ENCODE data around the gene RNH1.

The RNH1 gene

DNA sequence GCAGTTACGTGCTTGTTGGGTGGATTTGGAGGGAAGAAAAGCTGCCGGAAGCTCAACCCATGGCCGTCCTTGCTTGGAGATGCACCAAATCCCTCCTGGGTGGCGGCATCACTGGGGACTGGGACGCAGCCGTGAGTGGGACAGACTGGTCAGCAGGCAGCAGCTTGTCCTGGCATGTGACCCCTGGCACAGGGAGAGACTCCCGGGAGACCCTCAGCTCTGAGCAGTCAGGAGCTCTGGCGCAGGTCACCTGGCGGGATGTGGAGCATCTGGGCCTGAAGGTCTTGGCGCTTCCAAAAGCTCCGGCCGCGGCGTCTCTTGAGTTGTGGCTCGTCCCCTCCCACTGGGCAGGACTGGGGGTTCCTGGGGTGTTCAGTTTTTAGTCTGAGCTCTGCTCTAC, 30.6 kb downstream of the RNH1 start:
- H3K4me1 ChIP-seq (ENCODE audit: control insufficient read depth in 5 of 5, insufficient read depth in 5 of 5, low read length in 5 of 5) = peaks cover 0 to 9% (median 0%) of the 10 kb centered on the region in 5 donors
- peaks cover 0 to 7% (median 0%) of the 10 kb centered on the region in 5 donors for H3K9me3 ChIP-seq (ENCODE audit: control insufficient read depth in 5 of 5, low read length in 5 of 5)
- H3K27me3 ChIP-seq (ENCODE audit: control insufficient read depth in 5 of 5, insufficient read depth in 4 of 5, low read length in 5 of 5) = peaks cover 0 to 7% (median 0%) of the 10 kb centered on the region in 5 donors
- H3K9ac ChIP-seq (ENCODE audit: low read length in 5 of 5) = no peak overlapping the region
- no peak overlapping the region for H3K4me3 ChIP-seq (ENCODE audit: low read depth in 1 of 5, low read length in 5 of 5)
- H3K36me3 ChIP-seq (ENCODE audit: control insufficient read depth in 5 of 5, insufficient read depth in 5 of 5, low read length in 5 of 5) = peaks cover 0 to 18% (median 4%) of the 10 kb centered on the region in 5 donors
- no peak overlapping the region for H3K27ac ChIP-seq (ENCODE audit: low read depth, low read length)

DNA sequence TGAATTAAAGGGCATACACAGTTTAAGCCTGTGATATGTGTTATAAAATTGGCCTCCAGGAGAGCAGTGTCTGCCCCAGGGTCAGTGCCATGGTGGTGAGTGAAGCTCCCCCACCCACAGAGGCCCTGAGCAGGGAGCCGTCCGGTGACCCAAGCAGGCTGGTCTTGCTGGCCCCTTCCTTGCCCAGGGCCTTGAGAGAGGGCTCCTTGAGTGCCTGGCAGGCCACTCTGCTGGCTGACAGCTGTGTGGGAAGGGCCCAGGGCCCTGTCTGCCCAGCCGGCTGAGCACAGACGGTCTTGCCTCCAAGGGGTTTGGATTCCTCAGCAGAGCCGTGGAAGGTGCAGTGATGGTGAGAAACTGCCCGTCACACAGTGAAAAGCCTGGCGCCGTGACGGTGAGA, 31.1 kb downstream of the RNH1 start:
- Histone ChIP-seq H3K27ac (ENCODE audit: low read depth, low read length) (no peak overlapping the region), H3K4me3 (ENCODE audit: low read depth in 1 of 5, low read length in 5 of 5) (no peak overlapping the region), H3K36me3 (ENCODE audit: control insufficient read depth in 5 of 5, insufficient read depth in 5 of 5, low read length in 5 of 5) (peaks cover 0 to 18% (median 4%) of the 10 kb centered on the region in 5 donors), H3K9me3 (ENCODE audit: control insufficient read depth in 5 of 5, low read length in 5 of 5) (peaks cover 0 to 7% (median 0%) of the 10 kb centered on the region in 5 donors), H3K4me1 (ENCODE audit: control insufficient read depth in 5 of 5, insufficient read depth in 5 of 5, low read length in 5 of 5) (peaks cover 0 to 9% (median 0%) of the 10 kb centered on the region in 5 donors), H3K9ac (ENCODE audit: low read length in 5 of 5) (peak overlapping the region in 1 of 5 donors; percentile 12), H3K27me3 (ENCODE audit: control insufficient read depth in 5 of 5, insufficient read depth in 4 of 5, low read length in 5 of 5) (peaks cover 0 to 7% (median 0%) of the 10 kb centered on the region in 5 donors)

DNA sequence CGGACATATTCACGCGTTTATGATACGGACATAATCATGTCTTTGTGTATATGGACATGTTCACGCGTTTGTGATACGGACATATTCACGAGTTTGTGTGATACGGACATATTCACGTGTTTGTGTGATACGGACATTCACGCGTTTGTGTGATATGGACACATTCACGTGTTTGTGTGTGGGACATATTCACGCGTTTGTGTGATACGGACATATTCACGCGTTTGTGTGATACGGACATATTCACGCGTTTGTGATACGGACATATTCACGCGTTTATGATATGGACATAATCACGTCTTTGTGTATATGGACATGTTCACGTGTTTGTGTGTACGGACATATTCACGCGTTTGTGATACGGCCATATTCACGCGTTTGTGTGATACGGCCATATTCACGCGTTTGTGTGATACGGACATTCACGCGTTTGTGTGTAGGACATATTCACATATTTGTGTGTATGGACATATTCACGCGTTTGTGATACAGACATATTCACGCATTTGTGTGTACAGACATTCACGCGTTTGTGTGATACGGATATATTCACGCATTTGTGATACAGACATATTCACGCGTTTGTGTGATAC, 32.0 kb downstream of the RNH1 start:
- H3K36me3 ChIP-seq (ENCODE audit: control insufficient read depth in 5 of 5, insufficient read depth in 5 of 5, low read length in 5 of 5) = peaks cover 0 to 13% (median 4%) of the 10 kb centered on the region in 5 donors
- H3K27me3 ChIP-seq (ENCODE audit: control insufficient read depth in 5 of 5, insufficient read depth in 4 of 5, low read length in 5 of 5) = peaks cover 0 to 7% (median 0%) of the 10 kb centered on the region in 5 donors
- no peak overlapping the region for H3K27ac ChIP-seq (ENCODE audit: low read depth, low read length)
- peaks cover 4 to 11% (median 7%) of the 10 kb centered on the region in 5 donors for H3K4me1 ChIP-seq (ENCODE audit: control insufficient read depth in 5 of 5, insufficient read depth in 5 of 5, low read length in 5 of 5)
- H3K4me3 ChIP-seq (ENCODE audit: low read depth in 1 of 5, low read length in 5 of 5) = no peak overlapping the region
- peaks cover 0 to 7% (median 0%) of the 10 kb centered on the region in 5 donors for H3K9me3 ChIP-seq (ENCODE audit: control insufficient read depth in 5 of 5, low read length in 5 of 5)
- peak overlapping the region in 1 of 5 donors; percentile 76 for H3K9ac ChIP-seq (ENCODE audit: low read length in 5 of 5)

DNA sequence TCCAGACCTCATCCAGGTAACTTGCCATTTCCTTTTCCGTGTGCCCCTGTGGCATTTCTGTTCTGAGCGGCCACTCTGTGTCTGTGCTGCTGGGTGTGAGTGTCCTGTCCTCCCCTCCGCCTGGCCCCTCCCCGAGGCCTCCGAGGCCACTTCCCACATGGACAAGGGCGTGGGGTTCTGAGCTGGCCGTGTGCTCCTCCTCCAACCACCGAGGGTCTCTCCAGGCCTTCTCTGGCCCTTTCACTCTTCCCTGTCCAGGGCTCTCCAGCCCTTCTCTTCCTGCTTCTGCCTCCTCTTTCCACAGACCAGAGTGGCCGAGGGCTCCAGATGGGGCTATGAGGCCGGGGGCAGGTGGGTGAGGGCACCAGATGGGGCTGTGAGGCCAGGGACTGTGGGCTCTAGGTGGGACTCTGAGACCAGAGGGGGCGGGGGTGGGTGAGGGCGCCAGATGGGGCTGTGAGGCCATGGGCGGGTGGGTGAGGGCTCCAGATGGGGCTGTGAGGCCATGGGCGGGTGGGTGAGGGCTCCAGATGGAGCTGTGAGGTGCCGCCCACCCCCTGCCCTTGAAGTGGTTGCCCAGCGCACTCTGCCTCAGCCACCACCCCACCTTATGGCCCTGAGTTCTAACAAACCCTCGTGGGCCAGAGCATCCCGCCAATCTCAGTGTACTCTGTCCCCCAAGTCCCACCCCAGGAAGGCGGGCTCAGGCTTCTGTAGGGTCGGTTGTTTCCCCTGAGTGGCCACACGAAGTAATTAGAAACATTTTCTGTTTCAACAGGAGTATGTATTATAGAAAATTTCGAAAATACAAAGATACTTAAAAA, 32.9 kb downstream of the RNH1 start:
- Histone ChIP-seq H3K27ac (ENCODE audit: low read depth, low read length) (no peak overlapping the region), H3K36me3 (ENCODE audit: control insufficient read depth in 5 of 5, insufficient read depth in 5 of 5, low read length in 5 of 5) (peaks cover 0 to 8% (median under 1%) of the 10 kb centered on the region in 5 donors), H3K27me3 (ENCODE audit: control insufficient read depth in 5 of 5, insufficient read depth in 4 of 5, low read length in 5 of 5) (peaks cover 0 to 7% (median 0%) of the 10 kb centered on the region in 5 donors), H3K9me3 (ENCODE audit: control insufficient read depth in 5 of 5, low read length in 5 of 5) (peaks cover 0 to 7% (median 0%) of the 10 kb centered on the region in 5 donors), H3K4me1 (ENCODE audit: control insufficient read depth in 5 of 5, insufficient read depth in 5 of 5, low read length in 5 of 5) (peaks cover 11 to 16% (median 13%) of the 10 kb centered on the region in 5 donors), H3K9ac (ENCODE audit: low read length in 5 of 5) (no peak overlapping the region), H3K4me3 (ENCODE audit: low read depth in 1 of 5, low read length in 5 of 5) (no peak overlapping the region)

DNA sequence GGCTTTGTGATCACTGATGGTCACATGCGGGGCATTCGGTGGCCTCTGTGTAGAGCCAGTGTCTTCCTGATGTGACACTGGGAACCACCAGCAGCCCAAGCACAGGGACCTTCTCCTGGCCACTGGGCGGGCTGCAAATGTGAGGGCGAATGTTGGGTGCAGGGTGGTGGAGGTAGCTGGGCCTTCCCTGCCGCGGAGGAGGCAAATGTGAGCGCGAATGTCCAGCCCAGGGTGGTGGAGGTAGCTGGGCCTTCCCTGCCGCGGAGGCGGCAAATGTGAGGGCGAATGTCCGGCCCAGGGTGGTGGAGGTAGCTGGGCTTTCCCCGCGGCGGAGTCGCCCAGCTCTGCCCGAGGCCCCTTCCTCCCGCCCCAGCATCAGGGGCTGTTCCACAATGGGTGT, 33.6 kb downstream of the RNH1 start:
- H3K27ac ChIP-seq (ENCODE audit: low read depth, low read length) = no peak overlapping the region
- H3K9me3 ChIP-seq (ENCODE audit: control insufficient read depth in 5 of 5, low read length in 5 of 5) = peaks cover 0 to 7% (median 0%) of the 10 kb centered on the region in 5 donors
- H3K36me3 ChIP-seq (ENCODE audit: control insufficient read depth in 5 of 5, insufficient read depth in 5 of 5, low read length in 5 of 5) = peaks cover 0 to 8% (median 0%) of the 10 kb centered on the region in 5 donors
- no peak overlapping the region for H3K4me3 ChIP-seq (ENCODE audit: low read depth in 1 of 5, low read length in 5 of 5)
- H3K27me3 ChIP-seq (ENCODE audit: control insufficient read depth in 5 of 5, insufficient read depth in 4 of 5, low read length in 5 of 5) = peaks cover 0 to 7% (median 0%) of the 10 kb centered on the region in 5 donors
- H3K4me1 ChIP-seq (ENCODE audit: control insufficient read depth in 5 of 5, insufficient read depth in 5 of 5, low read length in 5 of 5) = peaks cover 11 to 18% (median 14%) of the 10 kb centered on the region in 5 donors
- H3K9ac ChIP-seq (ENCODE audit: low read length in 5 of 5) = no peak overlapping the region

DNA sequence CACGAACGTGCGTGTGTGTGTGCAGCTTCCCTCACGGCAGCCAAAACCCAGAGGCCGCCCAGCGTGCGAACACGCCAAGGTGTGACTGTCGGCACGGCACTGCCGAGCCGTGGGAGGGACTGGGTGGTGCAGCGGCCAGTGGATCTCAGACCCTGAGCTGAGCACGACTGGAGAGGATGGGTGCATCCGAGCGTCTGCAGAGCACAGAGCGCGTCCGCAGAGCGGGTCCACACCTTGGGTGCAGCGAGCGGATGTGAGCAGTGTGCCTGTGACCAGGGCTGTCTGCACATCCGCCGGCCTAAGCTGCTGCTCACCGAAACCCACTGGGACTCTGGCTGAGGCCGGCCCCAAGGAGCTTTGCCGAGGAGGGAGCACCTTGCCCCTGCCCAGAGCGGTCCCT, 34.2 kb downstream of the RNH1 start:
- peaks cover 0 to 8% (median 0%) of the 10 kb centered on the region in 5 donors for H3K36me3 ChIP-seq (ENCODE audit: control insufficient read depth in 5 of 5, insufficient read depth in 5 of 5, low read length in 5 of 5)
- H3K27ac ChIP-seq (ENCODE audit: low read depth, low read length) = no peak overlapping the region
- H3K9ac ChIP-seq (ENCODE audit: low read length in 5 of 5) = no peak overlapping the region
- H3K4me3 ChIP-seq (ENCODE audit: low read depth in 1 of 5, low read length in 5 of 5) = no peak overlapping the region
- peaks cover 0 to 7% (median 0%) of the 10 kb centered on the region in 5 donors for H3K27me3 ChIP-seq (ENCODE audit: control insufficient read depth in 5 of 5, insufficient read depth in 4 of 5, low read length in 5 of 5)
- H3K4me1 ChIP-seq (ENCODE audit: control insufficient read depth in 5 of 5, insufficient read depth in 5 of 5, low read length in 5 of 5) = peaks cover 11 to 18% (median 15%) of the 10 kb centered on the region in 5 donors
- H3K9me3 ChIP-seq (ENCODE audit: control insufficient read depth in 5 of 5, low read length in 5 of 5) = peaks cover 0 to 7% (median 0%) of the 10 kb centered on the region in 5 donors

DNA sequence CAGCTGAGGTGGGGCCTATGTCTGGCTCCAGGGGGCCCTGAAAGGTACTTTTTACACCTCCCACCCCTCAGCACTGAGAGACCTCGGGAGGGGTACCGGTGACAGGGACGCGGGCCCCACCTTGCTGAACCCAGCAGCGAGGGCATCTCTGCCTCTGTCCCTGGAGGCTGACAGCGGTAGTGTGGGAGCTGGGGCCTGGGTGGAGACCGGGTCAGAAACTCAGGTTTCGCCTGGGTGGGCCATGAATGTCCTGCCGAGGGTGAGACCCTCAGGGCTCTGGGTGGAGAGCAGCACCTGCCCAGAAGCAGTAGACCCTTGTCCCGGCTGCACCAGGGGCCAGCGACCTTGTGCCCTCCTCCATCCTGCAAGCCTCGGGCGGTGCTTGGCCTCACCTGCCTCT, 34.8 kb downstream of the RNH1 start:
- Histone ChIP-seq H3K9ac (ENCODE audit: low read length in 5 of 5) (peak overlapping the region in 1 of 5 donors; percentile 13), H3K36me3 (ENCODE audit: control insufficient read depth in 5 of 5, insufficient read depth in 5 of 5, low read length in 5 of 5) (peaks cover 0 to 8% (median 0%) of the 10 kb centered on the region in 5 donors), H3K27me3 (ENCODE audit: control insufficient read depth in 5 of 5, insufficient read depth in 4 of 5, low read length in 5 of 5) (peaks cover 0 to 7% (median 0%) of the 10 kb centered on the region in 5 donors), H3K9me3 (ENCODE audit: control insufficient read depth in 5 of 5, low read length in 5 of 5) (peaks cover 0 to 7% (median 0%) of the 10 kb centered on the region in 5 donors), H3K4me1 (ENCODE audit: control insufficient read depth in 5 of 5, insufficient read depth in 5 of 5, low read length in 5 of 5) (peaks cover 11 to 18% (median 15%) of the 10 kb centered on the region in 5 donors), H3K4me3 (ENCODE audit: low read depth in 1 of 5, low read length in 5 of 5) (no peak overlapping the region), H3K27ac (ENCODE audit: low read depth, low read length) (no peak overlapping the region)

DNA sequence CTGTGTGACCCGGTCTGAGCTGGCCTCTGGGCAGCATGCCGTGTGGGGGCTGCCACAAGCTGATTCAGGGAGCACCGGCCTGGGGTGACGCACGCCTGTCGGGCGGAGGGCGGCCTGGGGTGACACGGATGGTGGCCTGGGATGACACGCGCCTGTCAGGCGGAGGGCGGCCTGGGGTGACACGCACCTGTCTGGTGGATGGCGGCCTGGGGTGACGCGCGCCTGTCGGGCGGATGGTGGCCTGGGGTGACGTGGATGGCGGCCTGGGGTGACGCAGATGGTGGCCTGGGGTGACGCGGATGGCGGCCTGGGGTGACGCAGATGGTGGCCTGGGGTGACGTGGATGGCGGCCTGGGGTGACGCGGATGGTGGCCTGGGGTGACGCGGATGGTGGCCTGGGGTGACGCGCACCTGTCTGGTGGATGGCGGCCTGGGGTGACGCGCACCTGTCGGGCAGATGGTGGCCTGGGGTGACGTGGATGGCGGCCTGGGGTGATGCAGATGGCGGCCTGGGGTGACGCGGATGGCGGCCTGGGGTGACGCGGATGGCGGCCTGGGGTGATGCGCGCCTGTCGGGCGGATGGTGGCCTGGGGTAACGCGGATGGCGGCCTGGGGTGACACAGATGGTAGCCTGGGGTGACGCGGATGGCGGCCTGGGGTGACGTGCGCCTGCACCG, 35.4 kb downstream of the RNH1 start:
- Histone ChIP-seq H3K9ac (ENCODE audit: low read length in 5 of 5) (no peak overlapping the region), H3K27ac (ENCODE audit: low read depth, low read length) (no peak overlapping the region)

DNA sequence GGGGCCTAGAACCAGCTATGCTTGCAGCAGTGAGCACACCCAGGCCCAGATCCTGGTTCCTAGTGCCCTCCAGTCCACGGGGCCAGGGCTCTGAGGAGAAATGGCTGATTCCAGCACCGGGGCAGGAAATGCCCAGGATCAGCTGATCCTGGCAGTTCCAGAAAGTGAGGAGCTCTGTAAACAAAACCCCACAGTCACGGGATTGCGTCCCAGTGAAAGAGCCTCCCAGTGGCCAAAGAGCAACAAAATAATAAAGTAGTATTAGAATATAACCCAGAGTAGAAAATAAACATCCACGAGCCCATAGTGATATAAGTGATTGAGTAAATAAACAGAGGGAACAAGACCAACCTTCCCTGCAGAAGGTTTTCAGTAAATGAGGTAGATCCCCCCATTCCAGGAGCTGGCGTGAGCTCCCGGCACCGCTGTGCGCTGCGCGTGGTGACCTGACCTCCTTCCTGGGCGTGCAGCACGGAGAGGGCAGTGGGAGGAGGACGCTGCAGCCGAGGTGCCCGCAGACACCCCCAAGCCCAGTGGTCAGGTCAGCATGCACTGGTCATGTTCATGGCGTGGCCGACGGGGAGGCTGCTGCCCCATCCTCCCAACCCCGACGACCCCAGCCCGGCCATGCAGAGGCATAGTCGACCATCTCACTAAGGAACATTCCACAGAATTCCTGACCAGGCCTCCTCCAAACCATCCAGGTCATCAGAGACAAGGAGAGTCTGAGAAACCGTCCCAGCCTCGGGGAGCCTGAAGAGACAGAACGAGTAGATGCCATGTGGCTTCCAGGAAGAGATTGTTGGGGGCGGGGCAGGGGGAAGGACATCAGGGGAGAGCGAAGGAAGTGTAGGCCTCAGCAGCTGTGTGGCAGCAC, 37.1 kb downstream of the RNH1 start:
- Histone ChIP-seq H3K36me3 (ENCODE audit: control insufficient read depth in 5 of 5, insufficient read depth in 5 of 5, low read length in 5 of 5) (peaks cover 0 to 3% (median 3%) of the 10 kb centered on the region in 5 donors), H3K9me3 (ENCODE audit: control insufficient read depth in 5 of 5, low read length in 5 of 5) (peaks cover 0 to 3% (median 0%) of the 10 kb centered on the region in 5 donors)

More for the DNA sequence above, 35.4 kb downstream of the RNH1 start:
- Histone ChIP-seq H3K4me1 (ENCODE audit: control insufficient read depth in 5 of 5, insufficient read depth in 5 of 5, low read length in 5 of 5) (peaks cover 11 to 18% (median 15%) of the 10 kb centered on the region in 5 donors), H3K4me3 (ENCODE audit: low read depth in 1 of 5, low read length in 5 of 5) (no peak overlapping the region), H3K9me3 (ENCODE audit: control insufficient read depth in 5 of 5, low read length in 5 of 5) (peaks cover 0 to 7% (median 0%) of the 10 kb centered on the region in 5 donors), H3K36me3 (ENCODE audit: control insufficient read depth in 5 of 5, insufficient read depth in 5 of 5, low read length in 5 of 5) (peaks cover 0 to 8% (median 0%) of the 10 kb centered on the region in 5 donors), H3K27me3 (ENCODE audit: control insufficient read depth in 5 of 5, insufficient read depth in 4 of 5, low read length in 5 of 5) (peaks cover 0 to 7% (median 0%) of the 10 kb centered on the region in 5 donors)

More for the DNA sequence above, 37.1 kb downstream of the RNH1 start:
- H3K27ac ChIP-seq (ENCODE audit: low read depth, low read length) = peak overlapping the region; percentile 57
- peaks cover 9 to 18% (median 12%) of the 10 kb centered on the region in 5 donors for H3K4me1 ChIP-seq (ENCODE audit: control insufficient read depth in 5 of 5, insufficient read depth in 5 of 5, low read length in 5 of 5)
- H3K4me3 ChIP-seq (ENCODE audit: low read depth in 1 of 5, low read length in 5 of 5) = peak overlapping the region; percentile 49 to 72 (median 61)
- H3K9ac ChIP-seq (ENCODE audit: low read length in 5 of 5) = peak overlapping the region in 3 of 5 donors; percentile 0 to 48 (median 45)
- H3K27me3 ChIP-seq (ENCODE audit: control insufficient read depth in 5 of 5, insufficient read depth in 4 of 5, low read length in 5 of 5) = peaks cover 0 to 2% (median 0%) of the 10 kb centered on the region in 5 donors

Data from subcutaneous abdominal adipose tissue (tissue), 5 donors.